Muscle layer of colon (tissue), 2 donors: ENCODE data around the gene MSLN.
"Not testable (repeated sequence)": the region's sequence is repeated elsewhere in the genome, so short reads cannot be mapped to it uniquely, and the experiment has no call there.

Experiments used
- H3K27ac ChIP-seq: one replicate; pipeline ENCODE4 v1.7.0; 2013; ENCODE audit warnings: low read depth, mild to moderate bottlenecking, low read length, moderate library complexity
- H3K27me3 ChIP-seq, 2 donors: one replicate each; pipeline ENCODE4 v1.7.0; 2013; ENCODE audit warnings: low read length in 2 of 2, mild to moderate bottlenecking in 2 of 2; ENCODE audit not compliant: insufficient read depth in 2 of 2, control insufficient read depth in 1 of 2
- H3K36me3 ChIP-seq: one replicate; pipeline ENCODE4 v1.7.0; 2013; ENCODE audit warnings: mild to moderate bottlenecking, low read length; ENCODE audit not compliant: insufficient read depth
- H3K4me1 ChIP-seq: one replicate; pipeline ENCODE4 v1.7.0; 2013; ENCODE audit warnings: mild to moderate bottlenecking, low read length; ENCODE audit not compliant: insufficient read depth
- H3K4me3 ChIP-seq, 2 donors: one replicate each; pipeline ENCODE4 v1.7.0; 2013; ENCODE audit warnings: low read length in 2 of 2, low read depth in 1 of 2, mild to moderate bottlenecking in 1 of 2, moderate library complexity in 1 of 2
- H3K9ac ChIP-seq: one replicate; pipeline ENCODE4 v1.7.0; 2013; ENCODE audit warnings: low read length
- H3K9me3 ChIP-seq: one replicate; pipeline ENCODE4 v1.7.0; 2013; ENCODE audit warnings: mild to moderate bottlenecking, low read length
- donor health status: abdominal sarcoma.
- donor health status: Adenocarcinoma of cecum.

MSLN gene

DNA sequence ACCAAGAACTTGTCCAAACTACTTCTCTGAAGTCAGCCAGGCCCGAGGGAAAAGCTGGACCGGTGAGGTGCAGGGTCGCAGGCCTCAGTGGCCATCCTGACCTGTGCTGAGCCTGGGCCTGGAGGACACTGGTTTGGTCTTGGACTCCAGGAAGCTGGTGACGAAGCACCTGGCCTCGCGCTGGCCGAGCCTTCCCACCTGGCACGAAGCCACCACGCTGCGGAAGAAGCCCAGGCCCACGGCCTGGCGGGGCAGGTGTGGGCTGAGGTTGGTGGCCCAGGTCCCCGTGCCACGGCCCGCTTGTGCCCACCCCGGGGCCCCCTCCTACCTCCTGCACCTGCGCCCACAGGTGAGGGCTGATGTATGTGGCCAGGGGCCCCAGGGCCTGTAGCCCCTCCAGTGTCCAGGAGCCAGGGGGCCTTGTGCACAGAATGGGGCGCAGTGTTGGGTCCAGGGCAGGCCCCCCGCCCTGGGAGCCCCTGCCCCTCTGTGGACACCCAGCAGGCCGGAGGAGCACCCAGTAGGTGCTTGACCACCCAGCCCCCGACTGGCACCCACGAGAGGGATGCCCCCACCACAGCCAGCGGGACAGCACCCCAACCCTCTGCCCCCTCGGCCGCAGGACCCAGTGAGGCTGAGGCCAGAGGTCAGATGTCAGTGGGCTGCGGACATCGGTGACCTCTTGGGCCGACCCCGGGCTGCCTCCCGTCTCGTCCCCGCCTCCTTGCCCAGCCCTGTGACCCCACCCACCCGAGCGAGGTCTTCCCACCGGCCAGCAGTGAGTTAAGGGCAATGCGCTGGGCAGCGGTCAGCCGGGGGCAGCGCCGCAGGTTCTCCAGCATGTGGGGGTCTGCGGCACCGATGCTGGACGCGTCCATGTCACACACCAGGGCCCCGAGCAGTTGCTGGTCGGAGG is 13.8 kb downstream of the MSLN start:
- H3K27me3 ChIP-seq = peaks cover 0 to 38% of the 10 kb centered on the region in 2 donors
- no peak overlapping the region for H3K27ac ChIP-seq
- no peaks in the 10 kb centered on the region for H3K9me3 ChIP-seq
- H3K4me1 ChIP-seq = no peaks in the 10 kb centered on the region
- no peaks in the 10 kb centered on the region for H3K36me3 ChIP-seq
- H3K4me3 ChIP-seq = no peak overlapping the region
- no peak overlapping the region for H3K9ac ChIP-seq

- H3K9ac ChIP-seq = no peak overlapping the region
- H3K27ac ChIP-seq = no peak overlapping the region
- H3K4me1 ChIP-seq = no peaks in the 10 kb centered on the region
- H3K4me3 ChIP-seq = no peak overlapping the region
- no peaks in the 10 kb centered on the region for H3K36me3 ChIP-seq
- H3K27me3 ChIP-seq = peaks cover 0 to 41% of the 10 kb centered on the region in 2 donors
- H3K9me3 ChIP-seq = no peaks in the 10 kb centered on the region
Observed at GRCh38 chr16:775236-775796, 14.8 kb downstream of the MSLN start.

GRCh38 chr16:776298-776697 is 15.8 kb downstream of the MSLN start:
- not testable (repeated sequence) for H3K36me3 ChIP-seq, H3K4me1 ChIP-seq, H3K27ac ChIP-seq, H3K9me3 ChIP-seq, H3K9ac ChIP-seq, H3K4me3 ChIP-seq
- peaks cover 0 to 43% of the 10 kb centered on the region in 2 donors for H3K27me3 ChIP-seq

DNA sequence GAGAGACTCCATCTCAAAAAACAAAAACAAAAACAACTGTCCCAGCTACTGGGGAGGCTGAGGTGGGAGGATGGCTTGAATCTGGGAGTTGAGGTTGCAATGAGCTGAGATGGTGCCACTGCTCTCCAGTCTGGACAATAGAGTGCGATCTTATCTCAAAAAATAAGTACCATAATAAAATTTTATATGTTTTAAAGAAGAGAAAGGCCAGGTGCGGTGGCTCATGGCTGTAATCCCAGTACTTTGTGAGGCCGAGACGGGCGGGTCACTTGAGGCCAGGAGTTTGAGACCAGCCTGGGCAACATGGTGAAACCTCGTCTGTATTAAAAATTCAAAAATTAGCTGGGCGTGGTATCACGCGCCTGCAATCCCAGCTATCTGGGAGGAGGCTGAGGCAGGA is 16.3 kb downstream of the MSLN start:
- Histone ChIP-seq H3K36me3 (no peaks in the 10 kb centered on the region), H3K9ac (no peak overlapping the region), H3K9me3 (no peaks in the 10 kb centered on the region), H3K27ac (no peak overlapping the region), H3K4me3 (no peak overlapping the region), H3K4me1 (no peaks in the 10 kb centered on the region), H3K27me3 (peaks cover 0 to 48% of the 10 kb centered on the region in 2 donors)

DNA sequence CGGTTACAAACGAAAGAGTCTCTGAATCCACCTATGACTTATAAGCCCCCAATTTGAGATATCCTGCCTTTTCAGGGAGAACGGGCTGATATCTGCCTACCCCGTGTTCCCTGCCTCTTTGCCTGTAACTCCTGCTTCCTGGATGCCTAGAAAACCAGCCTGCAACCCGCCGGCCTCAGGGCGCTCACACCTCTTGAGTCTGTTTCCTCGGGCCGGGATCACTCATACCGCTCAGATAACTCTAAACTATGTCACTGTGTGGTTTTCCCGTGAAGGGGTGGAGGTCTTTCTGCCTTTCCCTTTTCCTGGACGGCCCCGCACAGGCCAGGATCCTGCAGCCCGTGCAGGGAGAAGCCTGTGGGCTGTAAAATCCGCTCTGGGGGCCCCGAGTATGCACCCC is 17.3 kb downstream of the MSLN start:
- Histone ChIP-seq H3K27ac (no peak overlapping the region), H3K27me3 (peaks cover 0 to 58% of the 10 kb centered on the region in 2 donors), H3K4me1 (no peaks in the 10 kb centered on the region), H3K4me3 (no peak overlapping the region), H3K9ac (no peak overlapping the region), H3K9me3 (no peaks in the 10 kb centered on the region), H3K36me3 (no peaks in the 10 kb centered on the region)

- H3K36me3 ChIP-seq = no peaks in the 10 kb centered on the region
- peaks cover 0 to 64% of the 10 kb centered on the region in 2 donors for H3K27me3 ChIP-seq
- H3K9me3 ChIP-seq = no peaks in the 10 kb centered on the region
- no peak overlapping the region for H3K9ac ChIP-seq
- H3K4me3 ChIP-seq = no peak overlapping the region
- no peak overlapping the region for H3K27ac ChIP-seq
- no peaks in the 10 kb centered on the region for H3K4me1 ChIP-seq
Observed at GRCh38 chr16:778447-778846, 17.9 kb downstream of the MSLN start.

- peaks cover 0 to 68% of the 10 kb centered on the region in 2 donors for H3K27me3 ChIP-seq
Observed at GRCh38 chr16:778909-779527, 18.5 kb downstream of the MSLN start.

GRCh38 chr16:779561-779960 is 19.0 kb downstream of the MSLN start:
- Histone ChIP-seq H3K9ac (no peak overlapping the region), H3K27me3 (peaks cover 0 to 63% of the 10 kb centered on the region in 2 donors)

More at GRCh38 chr16:778909-779527, 18.5 kb downstream of the MSLN start:
- H3K4me1 ChIP-seq = no peaks in the 10 kb centered on the region
- H3K4me3 ChIP-seq = no peak overlapping the region
- H3K9me3 ChIP-seq = no peaks in the 10 kb centered on the region
- H3K36me3 ChIP-seq = no peaks in the 10 kb centered on the region
- H3K9ac ChIP-seq = no peak overlapping the region
- H3K27ac ChIP-seq = no peak overlapping the region

DNA sequence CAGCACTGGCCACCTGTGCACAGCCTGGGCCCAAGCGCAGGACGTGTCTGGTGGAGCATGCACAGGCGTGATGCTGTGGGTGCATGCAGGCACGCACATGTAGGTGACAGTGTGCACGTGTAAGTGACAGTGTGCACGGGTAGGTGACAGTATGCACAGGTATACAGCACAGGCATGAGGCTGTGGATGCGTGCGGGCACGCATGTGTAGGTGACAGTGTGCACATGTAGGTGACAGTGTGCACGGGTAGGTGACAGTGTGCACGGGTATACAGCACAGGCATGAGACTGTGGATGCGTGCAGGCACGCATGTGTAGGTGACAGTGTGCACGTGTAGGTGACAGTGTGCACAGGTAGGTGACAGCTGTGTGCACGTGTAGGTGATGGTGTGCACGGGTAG is 19.8 kb downstream of the MSLN start:
- Histone ChIP-seq H3K27ac (no peak overlapping the region), H3K27me3 (peaks cover 0 to 55% of the 10 kb centered on the region in 2 donors), H3K4me3 (no peak overlapping the region), H3K9ac (no peak overlapping the region), H3K36me3 (no peaks in the 10 kb centered on the region), H3K4me1 (no peaks in the 10 kb centered on the region), H3K9me3 (no peaks in the 10 kb centered on the region)

More at GRCh38 chr16:779561-779960, 19.0 kb downstream of the MSLN start:
- H3K36me3 ChIP-seq = no peaks in the 10 kb centered on the region
- no peaks in the 10 kb centered on the region for H3K4me1 ChIP-seq
- H3K4me3 ChIP-seq = no peak overlapping the region
- no peak overlapping the region for H3K27ac ChIP-seq
- H3K9me3 ChIP-seq = no peaks in the 10 kb centered on the region

DNA sequence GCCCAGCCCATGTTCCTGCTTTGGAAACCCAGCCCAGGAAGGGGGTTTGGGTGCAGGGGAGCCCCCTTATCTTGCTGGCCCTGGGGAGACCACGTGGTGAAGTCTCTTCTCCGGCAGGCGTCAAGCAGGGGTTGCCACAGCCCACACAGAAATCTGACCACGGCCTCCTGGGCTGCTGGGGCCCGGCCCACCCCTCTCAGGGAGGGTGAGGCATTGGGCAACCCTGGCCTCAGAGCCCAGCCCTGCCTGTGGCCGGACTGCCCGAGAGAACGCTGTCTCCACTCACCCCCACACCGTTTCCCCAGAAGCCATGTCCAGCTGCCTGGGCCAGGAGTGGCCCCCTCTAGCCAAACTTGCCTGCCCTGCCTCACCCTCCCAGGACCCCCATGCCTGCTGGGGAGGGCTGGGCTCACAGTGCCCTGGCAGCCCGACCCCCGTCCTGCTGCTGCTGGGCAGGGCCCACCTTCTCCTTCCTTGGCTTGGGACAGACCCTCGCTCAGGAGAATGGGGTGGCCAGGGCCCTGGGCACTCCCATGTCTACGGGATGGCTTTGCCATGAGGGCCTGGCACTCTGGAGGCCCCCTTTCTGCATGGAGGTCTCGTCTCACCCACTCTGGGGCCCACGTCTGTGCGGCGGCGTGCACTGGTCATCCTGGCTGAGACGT is 20.9 kb downstream of the MSLN start:
- Histone ChIP-seq H3K27me3 (peaks cover 0 to 48% of the 10 kb centered on the region in 2 donors), H3K36me3 (no peaks in the 10 kb centered on the region), H3K27ac (no peak overlapping the region), H3K4me3 (no peak overlapping the region), H3K9ac (no peak overlapping the region), H3K9me3 (no peaks in the 10 kb centered on the region), H3K4me1 (no peaks in the 10 kb centered on the region)

GRCh38 chr16:782258-782657 is 21.7 kb downstream of the MSLN start:
- H3K27ac ChIP-seq = no peak overlapping the region
- no peaks in the 10 kb centered on the region for H3K36me3 ChIP-seq
- peaks cover 0 to 48% of the 10 kb centered on the region in 2 donors for H3K27me3 ChIP-seq
- H3K9ac ChIP-seq = no peak overlapping the region
- no peak overlapping the region for H3K4me3 ChIP-seq
- H3K9me3 ChIP-seq = no peaks in the 10 kb centered on the region
- peaks cover 2% of the 10 kb centered on the region for H3K4me1 ChIP-seq
